GM18505 (cell line): ENCODE data around the gene RTCA.
"Not testable (repeated sequence)": the region's sequence is repeated elsewhere in the genome, so short reads cannot be mapped to it uniquely, and the experiment has no call there.

Experiments
- ATAC-seq: cut with Tn5 transposase; IDR thresholded peaks from one replicate; pipeline ENCODE4 v1.9.1; 2021; ENCODE audit not compliant: unreplicated experiment
- POLR2A ChIP-seq: IDR thresholded peaks from 4 replicates; pipeline ENCODE4 v1.6.1; 2011; ENCODE audit warnings: borderline replicate concordance; ENCODE audit not compliant: insufficient read depth, insufficient read length; ENCODE audit errors: extremely low read depth

Gene RTCA

DNA sequence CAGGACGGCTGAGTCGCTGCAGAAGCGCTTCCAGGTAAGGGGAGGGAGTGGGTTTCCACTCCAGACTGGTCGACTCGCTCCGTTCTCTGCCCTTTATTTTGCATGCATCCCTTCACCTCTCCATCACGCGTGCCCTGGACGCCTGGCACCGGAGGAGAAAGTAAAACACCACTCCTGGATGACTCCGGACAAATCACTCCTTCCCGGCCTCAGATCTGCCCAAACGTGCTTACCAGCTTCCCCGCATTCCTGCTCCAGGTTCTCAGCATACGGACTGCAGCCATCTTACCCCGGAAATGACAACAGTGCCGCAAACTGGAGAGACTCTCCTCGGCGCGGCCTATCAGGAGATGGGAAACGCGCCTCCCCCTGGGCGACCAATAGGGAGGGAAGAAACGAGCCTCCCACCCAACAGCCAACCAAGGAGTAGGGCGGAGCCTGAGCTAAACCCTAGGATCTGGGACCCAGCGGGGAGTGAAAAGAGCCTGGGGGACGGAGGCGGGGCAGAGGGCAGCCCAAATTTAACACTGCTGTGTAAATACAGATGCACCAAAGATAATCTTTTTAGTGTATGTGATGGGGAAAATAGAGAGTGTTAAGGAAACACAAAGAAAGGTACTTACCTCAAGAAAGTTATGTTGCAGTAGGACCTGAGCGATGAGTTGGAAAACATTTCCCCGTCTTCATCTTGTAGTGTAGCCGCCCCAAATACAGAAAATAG is 16.3 kb upstream of the RTCA start, which contains the start of gene DBT:
Gene DBT (minus strand): TSS at position 298 of the 721 bp plus-strand sequence. CDS start 14 bp downstream, at position 284.
- ATAC-seq, result peak; percentile 100
- peak; percentile 93 for TF ChIP-seq POLR2A

DNA sequence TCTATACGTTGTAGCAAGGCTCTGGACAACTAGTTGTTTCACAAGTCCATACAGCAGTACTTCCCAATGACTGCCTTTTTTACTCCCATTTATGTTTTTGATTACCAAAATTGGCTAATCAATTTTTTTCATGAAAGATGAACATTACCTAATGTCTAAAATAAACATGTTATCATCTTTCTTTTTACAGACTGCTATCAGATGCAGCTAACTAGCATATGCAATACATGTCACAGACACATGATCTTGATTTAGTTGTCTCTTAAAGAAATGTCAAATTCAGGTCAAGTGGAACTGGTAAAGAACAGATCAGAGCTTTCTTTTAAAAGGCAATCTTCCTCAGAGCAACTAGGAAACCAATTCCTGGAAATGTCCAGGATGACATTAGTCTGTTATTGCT is 15.8 kb upstream of the RTCA start:
- ATAC-seq, result no peak
- no peak for TF ChIP-seq POLR2A

DNA sequence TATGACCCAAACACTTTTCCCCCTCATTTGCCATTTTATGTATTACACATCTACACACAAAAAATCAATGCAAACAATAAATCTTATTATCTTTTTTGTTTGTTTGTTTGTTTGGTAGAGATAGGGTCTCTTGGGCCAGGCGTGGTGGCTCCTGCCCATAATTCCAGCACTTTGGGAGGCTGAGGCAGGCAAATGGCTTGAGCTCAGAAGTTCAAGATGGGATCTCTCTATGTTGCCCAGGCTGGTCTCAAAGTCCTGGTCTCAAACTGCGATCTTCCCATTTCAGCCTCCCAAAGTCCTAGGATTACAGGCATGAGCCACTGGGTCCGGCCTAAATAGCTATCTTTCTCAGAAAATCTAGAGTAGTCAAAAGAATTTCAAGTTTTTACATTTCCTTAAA is 15.2 kb upstream of the RTCA start:
- TF ChIP-seq POLR2A, result no peak
- no peak for ATAC-seq

DNA sequence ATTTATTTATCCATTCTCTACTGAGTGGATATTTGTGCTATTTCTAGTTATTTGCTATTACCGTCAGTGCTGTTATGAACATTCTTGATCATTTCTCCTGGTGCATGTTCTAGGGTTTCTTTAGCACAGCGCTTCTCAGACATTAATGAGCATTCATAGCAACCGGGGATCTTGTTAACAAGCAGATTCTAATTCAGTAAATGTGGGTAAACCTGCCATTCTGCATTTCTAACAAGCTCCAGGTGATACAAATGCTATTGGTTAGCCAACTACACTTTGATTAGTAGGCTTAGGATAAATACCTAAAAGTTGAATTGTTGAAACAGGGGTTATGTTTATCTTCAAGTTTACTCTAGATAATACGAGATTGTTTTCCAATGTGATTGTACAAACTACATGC is 13.1 kb upstream of the RTCA start:
- no peak for ATAC-seq
- TF ChIP-seq POLR2A, result no peak

DNA sequence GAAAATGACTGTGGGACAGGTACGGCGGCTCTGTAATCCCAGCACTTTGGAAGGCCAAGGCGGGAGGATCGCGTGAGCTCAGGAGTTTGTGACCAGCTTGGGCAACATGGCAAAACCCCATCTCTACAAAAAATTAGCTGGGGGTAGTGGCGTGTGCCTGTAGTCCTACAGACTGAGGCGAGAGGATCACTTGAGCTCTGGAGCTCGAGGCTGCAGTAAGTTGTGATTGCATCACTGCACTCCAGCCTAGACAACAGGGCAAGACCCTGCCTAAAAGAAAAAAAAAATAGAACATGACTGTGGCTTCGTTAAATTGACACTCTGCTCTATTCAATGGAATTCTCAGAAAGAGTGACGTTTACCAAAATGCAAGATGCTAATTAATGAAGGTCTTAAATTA is 12.5 kb upstream of the RTCA start:
- no peak for ATAC-seq
- TF ChIP-seq POLR2A, result no peak

DNA sequence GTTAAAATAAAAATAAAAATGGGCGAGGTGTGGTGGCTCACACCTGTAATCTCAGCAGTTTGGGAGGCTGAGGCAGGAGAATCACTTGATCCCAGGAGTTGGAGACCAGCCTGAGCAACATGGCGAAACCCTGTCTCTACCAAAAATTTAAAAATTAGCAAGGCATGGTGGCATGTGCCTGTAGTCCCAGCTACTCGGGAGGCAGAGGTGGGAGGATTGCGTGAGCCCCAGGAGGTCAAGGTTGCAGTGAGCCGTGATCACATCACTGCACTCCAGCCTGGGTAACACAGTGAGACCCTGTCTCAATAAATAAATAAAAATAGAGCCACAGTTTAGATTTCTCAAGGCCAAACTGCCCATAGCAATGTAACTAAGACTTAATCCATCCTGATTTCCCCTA is 9.7 kb upstream of the RTCA start:
- ATAC-seq, result not testable (repeated sequence)

DNA sequence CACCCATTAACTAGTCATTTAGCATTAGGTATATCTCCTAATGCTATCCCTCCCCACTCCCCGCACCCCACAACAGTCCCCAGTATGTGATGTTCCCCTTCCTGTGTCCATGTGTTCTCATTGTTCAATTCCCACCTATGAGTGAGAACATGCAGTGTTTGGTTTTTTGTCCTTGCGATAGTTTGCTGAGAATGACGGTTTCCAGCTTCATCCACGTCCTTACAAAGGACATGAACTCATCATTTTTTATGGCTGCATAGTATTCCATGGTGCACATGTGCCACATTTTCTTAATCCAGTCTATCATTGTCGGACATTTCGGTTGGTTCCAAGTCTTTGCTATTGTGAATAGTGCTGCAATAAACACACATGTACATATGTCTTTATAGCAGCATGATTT is 7.6 kb upstream of the RTCA start:
- not testable (repeated sequence) for ATAC-seq

DNA sequence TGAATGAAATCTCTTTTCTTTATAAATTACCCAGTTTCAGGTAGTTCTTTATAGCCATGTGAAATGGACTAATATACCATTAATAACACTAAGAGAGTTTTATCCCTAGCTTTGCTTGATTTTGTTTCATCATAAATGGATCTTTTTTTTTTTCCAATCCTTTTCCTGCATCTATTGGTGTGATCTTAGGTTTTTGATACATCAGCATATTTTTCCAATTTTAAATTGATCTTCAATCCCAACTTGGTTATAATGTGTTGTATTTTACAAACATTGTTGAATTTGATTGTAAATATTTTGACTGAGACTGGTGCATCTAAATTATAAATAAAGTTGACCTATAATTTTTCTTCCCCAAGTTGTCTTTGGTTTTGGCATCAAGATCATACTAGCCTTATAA is 4.3 kb upstream of the RTCA start:
- no peak for TF ChIP-seq POLR2A
- no peak for ATAC-seq

DNA sequence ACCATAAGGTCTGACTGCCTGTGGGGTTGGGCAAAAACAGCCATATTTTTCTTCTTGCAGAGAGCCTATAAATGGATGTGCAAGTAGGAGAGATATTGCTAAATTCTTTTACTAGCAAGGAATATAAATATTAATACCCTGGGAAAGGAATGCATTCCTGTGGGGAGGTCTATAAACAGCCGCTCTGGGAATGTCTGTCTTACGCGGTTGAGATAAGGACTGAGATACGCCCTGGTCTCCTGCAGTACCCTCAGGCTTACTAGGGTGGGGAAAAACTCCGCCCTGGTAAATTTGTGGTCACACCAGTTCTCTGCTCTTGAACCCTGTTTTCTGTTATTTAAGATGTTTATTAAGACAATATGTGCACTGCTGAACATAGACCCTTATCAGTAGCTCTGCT is 1.9 kb upstream of the RTCA start:
- not testable (repeated sequence) for ATAC-seq

DNA sequence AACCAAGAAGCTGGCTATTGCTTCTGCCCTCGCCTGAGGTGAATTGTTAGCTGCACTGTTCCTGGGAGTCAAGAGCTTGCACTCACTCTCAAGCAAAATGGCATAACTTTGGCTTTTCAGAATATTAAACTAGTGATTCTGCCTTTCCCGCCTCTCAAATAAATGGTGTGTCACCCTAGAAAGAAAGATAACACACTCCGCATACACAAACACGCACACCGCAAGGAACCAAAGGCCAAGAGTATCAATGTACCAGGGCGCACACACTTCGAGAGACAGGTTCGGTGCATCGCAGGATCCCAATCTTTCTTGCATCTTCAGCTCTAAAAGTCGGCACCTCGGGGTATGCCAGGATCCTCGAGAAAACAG is 470 bp upstream of the RTCA start:
- TF ChIP-seq POLR2A, result no peak
- peak; percentile 33 for ATAC-seq

DNA sequence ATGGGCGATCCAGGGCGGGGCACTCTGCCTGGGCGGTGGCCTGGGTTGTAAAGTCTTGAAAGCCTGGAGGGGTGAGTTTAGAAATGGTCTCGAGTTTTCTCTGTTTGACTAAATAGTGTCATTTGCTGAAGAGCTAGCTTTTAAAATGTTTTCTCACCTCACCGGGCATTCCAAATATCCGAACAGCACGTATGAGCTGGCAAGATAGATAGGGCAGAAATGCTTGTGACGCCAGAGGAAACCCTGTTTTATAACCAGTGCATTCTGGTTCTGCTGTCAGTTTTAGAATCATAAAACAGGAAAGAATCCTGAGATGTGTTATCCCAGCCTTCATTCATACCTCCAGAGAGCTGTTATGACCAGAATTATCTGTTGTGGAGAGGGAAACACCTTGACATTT is 725 bp downstream of the RTCA start:
- no peak for TF ChIP-seq POLR2A
- peak; percentile 17 for ATAC-seq

DNA sequence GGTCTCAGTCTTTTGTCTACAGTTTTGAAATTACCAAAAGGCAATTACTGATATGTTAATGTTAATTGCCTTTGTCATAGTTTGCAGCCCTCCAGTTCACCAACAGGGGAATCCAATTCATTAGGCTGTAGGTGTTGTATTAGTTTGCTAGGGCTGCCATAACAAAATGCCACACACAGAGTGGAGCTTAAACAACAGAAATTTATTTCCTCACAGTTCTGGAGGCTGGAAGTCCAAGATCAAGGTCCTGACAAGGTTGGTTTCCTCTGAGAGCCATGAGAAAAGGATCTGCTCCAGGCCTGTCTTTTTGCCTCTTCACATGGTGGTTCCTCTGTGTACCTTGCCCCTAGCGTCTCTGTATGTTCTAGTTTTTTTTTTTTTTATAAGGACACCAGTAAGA is 1.3 kb downstream of the RTCA start:
- no peak for ATAC-seq
- TF ChIP-seq POLR2A, result no peak

DNA sequence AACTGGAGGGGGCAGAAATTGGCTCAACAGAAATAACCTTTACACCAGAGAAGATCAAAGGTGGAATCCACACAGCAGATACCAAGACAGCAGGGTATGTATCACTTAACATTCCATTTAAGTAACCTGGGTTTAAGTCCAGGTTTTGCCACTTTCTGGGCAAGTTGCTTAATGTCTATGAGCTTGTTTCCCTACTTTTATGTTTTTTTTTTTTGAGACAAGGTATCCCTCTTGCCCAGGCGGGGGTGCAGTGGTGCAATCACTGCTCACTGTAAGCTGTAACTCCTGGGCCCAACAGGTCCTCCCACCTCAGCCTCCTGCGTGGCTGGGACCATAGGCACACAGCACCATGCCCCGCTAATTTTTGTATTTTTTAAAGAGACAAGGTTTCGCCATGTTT is 2.2 kb downstream of the RTCA start:
- TF ChIP-seq POLR2A, result no peak
- no peak for ATAC-seq

DNA sequence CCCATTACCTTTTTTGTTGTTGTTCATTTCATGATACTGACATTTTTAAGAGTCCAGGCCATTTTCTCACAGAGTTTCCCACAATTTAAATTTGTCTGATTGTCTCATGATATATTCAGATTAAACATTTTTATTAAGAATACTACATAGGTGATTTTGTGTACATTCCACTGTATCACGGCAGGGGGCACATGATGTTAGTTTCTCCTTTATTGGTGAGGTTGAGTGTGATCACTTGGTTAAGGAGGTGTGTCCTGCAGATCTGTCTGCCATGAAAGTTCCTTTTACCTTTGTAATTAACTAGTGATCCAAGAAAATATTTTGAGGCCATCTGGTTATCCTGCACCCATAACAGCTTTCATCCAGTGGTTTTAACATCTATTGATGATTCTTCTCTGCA is 11.8 kb downstream of the RTCA start:
- no peak for ATAC-seq
- no peak for TF ChIP-seq POLR2A

DNA sequence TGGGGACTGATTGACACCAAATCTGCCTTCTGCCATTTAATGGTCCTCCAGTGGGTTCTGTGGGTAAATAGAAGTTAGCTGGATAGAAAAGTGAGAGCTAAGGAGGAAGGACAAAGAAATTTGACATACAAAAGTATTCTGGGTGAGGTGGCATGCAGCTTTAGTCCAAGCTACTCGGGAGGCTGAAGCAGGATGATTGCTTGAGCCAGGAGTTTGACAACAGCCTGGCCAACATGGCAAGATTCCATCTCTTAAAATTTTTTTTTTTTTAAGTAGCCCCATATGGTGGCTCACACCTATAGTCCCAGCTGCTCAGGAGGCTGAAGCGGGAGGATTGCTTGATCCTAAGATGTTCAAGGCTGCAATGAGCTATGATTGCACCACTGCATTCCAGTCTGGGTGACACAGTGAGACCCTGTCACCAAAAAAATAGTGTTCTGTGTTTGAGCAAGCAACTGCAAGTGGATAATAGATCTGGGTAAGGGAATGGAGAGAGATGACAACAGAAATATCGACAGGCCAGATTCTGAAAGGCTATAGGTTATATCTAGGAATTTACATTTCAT is 13.4 kb downstream of the RTCA start:
- ATAC-seq, result no peak
- no peak for TF ChIP-seq POLR2A
